ENCODE data around the gene TMEM145.

TMEM145 gene

DNA sequence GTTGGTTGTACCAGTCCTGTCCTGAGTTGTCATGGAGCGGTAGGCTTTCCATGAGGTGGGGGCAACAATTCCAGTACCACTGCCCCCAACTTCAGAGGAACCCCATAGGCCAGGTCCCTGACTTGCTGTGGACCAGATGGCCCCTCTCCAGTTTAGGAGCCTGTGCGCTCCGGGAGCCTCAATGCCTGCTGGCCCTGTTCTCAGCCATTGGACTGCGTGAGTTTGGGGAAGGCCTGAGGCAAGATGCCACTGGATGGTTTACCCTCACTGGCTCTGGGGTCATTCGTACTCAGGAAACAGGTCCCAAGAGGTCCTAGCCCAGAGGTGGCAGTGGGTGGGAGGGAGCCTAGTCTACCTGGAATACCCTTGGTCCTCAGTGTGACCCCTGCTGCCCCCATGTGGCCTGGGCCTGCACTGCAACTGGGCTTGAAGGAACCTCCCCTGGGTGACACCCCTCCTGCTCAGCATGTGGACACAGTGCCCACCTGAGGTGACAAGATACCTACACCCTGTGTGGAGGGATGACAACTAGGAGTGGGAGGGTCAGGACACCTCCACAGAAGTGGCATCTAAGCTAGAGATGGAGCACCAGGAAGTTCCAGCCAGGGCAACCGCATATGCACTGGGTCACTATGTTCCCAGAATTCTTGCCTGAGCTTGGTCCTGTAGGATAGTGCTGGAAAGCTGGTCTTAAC lies 17.1 kb upstream of the TMEM145 start:
- Histone ChIP-seq H3K9me2 (replicated peaks; ENCODE audit: insufficient read depth, low read length) (no peaks in the 10 kb centered on the region), H3F3A (ENCODE audit: insufficient read depth) (peaks cover 6% of the 10 kb centered on the region), H3K79me2 (ENCODE audit: insufficient read depth, low read length) (no peaks in the 10 kb centered on the region), H3K9me3 (ENCODE audit: insufficient read depth, low read length) (no peaks in the 10 kb centered on the region), H3K36me3 (ENCODE audit: low read length) (no peaks in the 10 kb centered on the region), H2AFZ (ENCODE audit: low read depth, low read length, severe bottlenecking) (no peak overlapping the region), H3K27me3 (ENCODE audit: low read length) (no peaks in the 10 kb centered on the region), H3K9ac (ENCODE audit: low read length) (no peak overlapping the region), H3K4me3 (ENCODE audit: insufficient read depth, low read length, poor library complexity, severe bottlenecking) (no peak overlapping the region), H4K20me1 (ENCODE audit: low read depth, low read length) (no peaks in the 10 kb centered on the region), H3K4me2 (ENCODE audit: low read depth, low read length, poor library complexity, severe bottlenecking) (no peak overlapping the region), H3K27ac (ENCODE audit: low read depth, low read length) (no peak overlapping the region)
- no peak for TF ChIP-seq EZH2phosphoT487 (conservative IDR thresholded peaks at IDR 0.05; ENCODE audit: low read length)
- TF ChIP-seq, protein P1, sequence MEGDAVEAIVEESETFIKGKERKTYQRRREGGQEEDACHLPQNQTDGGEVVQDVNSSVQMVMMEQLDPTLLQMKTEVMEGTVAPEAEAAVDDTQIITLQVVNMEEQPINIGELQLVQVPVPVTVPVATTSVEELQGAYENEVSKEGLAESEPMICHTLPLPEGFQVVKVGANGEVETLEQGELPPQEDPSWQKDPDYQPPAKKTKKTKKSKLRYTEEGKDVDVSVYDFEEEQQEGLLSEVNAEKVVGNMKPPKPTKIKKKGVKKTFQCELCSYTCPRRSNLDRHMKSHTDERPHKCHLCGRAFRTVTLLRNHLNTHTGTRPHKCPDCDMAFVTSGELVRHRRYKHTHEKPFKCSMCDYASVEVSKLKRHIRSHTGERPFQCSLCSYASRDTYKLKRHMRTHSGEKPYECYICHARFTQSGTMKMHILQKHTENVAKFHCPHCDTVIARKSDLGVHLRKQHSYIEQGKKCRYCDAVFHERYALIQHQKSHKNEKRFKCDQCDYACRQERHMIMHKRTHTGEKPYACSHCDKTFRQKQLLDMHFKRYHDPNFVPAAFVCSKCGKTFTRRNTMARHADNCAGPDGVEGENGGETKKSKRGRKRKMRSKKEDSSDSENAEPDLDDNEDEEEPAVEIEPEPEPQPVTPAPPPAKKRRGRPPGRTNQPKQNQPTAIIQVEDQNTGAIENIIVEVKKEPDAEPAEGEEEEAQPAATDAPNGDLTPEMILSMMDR (IDR thresholded peaks at IDR 0.05; ENCODE audit: insufficient read depth, low read length, poor library complexity, severe bottlenecking): peak; percentile 86

DNA sequence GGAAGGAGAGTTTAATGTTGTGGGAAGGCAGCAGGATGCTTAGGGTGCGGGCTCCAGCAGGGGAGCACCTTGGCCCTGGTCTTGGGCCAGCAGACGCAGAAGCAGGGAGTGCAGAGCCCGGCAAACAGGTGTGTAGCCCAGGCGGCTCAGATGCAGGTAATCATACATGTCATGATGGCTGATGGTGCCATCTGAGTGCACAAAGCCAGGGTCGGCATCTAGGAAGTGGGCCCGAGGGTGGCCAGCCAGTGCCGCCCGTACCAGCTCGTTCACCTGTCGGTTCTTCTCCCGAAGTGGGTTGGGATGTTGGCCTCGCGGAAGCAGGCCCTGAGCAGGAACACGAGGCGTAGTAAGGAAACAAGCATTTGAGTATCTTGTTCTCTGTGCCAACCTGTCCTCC lies 16.1 kb upstream of the TMEM145 start:
- H3K27me3 ChIP-seq (ENCODE audit: low read length): no peaks in the 10 kb centered on the region
- H3K9ac ChIP-seq (ENCODE audit: low read length): no peak overlapping the region
- no peaks in the 10 kb centered on the region for H3K9me2 ChIP-seq (replicated peaks; ENCODE audit: insufficient read depth, low read length)
- H3K27ac ChIP-seq (ENCODE audit: low read depth, low read length): no peak overlapping the region
- no peak for TF ChIP-seq EZH2phosphoT487 (conservative IDR thresholded peaks at IDR 0.05; ENCODE audit: low read length)
- TF ChIP-seq, protein P1 (IDR thresholded peaks at IDR 0.05; ENCODE audit: insufficient read depth, low read length, poor library complexity, severe bottlenecking): no peak
- H3K9me3 ChIP-seq (ENCODE audit: insufficient read depth, low read length): no peaks in the 10 kb centered on the region
- H4K20me1 ChIP-seq (ENCODE audit: low read depth, low read length): no peaks in the 10 kb centered on the region
- H3F3A ChIP-seq (ENCODE audit: insufficient read depth): peaks cover 12% of the 10 kb centered on the region
- no peaks in the 10 kb centered on the region for H3K36me3 ChIP-seq (ENCODE audit: low read length)
- H3K4me3 ChIP-seq (ENCODE audit: insufficient read depth, low read length, poor library complexity, severe bottlenecking): no peak overlapping the region
- no peak overlapping the region for H2AFZ ChIP-seq (ENCODE audit: low read depth, low read length, severe bottlenecking)
- no peak overlapping the region for H3K4me2 ChIP-seq (ENCODE audit: low read depth, low read length, poor library complexity, severe bottlenecking)
- H3K79me2 ChIP-seq (ENCODE audit: insufficient read depth, low read length): peaks cover 5% of the 10 kb centered on the region; the same call in 1 of the 2 replicates

DNA sequence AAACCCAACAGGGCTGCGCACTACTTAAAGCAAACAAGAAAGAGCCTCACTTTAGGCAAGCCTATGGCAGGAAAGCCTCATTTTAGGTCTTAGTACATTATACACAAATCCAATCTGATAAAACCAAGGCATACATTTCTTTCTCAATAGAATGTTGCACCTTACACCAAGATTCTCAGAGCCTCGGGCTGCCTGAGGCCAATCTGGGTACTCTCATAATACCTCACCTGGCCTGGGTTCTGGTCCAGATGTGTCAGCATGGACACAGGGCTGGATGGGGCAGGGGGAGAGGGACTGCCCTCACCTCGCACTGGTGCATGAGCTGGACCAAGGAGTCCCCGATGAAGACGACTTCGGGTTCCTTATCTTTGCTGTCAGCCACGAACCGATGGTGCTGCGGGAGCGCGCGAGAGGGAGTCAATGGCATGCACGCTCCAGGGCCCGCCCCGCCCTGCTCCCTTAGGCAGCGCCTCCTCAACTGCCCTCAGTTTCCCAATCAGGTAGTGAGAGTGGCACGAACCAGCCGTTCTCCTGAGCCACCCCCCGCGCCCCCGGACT lies 11.4 kb upstream of the TMEM145 start, which contains the start of gene PRR19:
TSS of gene PRR19 (plus strand) at position 487 of the 558 bp plus-strand sequence. CDS start 7,453 bp downstream, outside the sequence.
- peaks cover 11% of the 10 kb centered on the region for H3F3A ChIP-seq (ENCODE audit: insufficient read depth)
- no peaks in the 10 kb centered on the region for H3K36me3 ChIP-seq (ENCODE audit: low read length)
- H3K9me2 ChIP-seq (replicated peaks; ENCODE audit: insufficient read depth, low read length): no peaks in the 10 kb centered on the region
- H3K27ac ChIP-seq (ENCODE audit: low read depth, low read length): peak within 1 kb of the TSS; percentile 37
- H3K79me2 ChIP-seq (ENCODE audit: insufficient read depth, low read length): peaks cover 7% of the 10 kb centered on the region; the same call in 1 of the 2 replicates
- peak within 1 kb of the TSS; percentile 88 for H3K9ac ChIP-seq (ENCODE audit: low read length)
- peak within 1 kb of the TSS; percentile 84 for H2AFZ ChIP-seq (ENCODE audit: low read depth, low read length, severe bottlenecking)
- peak within 1 kb of the TSS; percentile 83 for H3K4me2 ChIP-seq (ENCODE audit: low read depth, low read length, poor library complexity, severe bottlenecking)
- H3K27me3 ChIP-seq (ENCODE audit: low read length): no peaks in the 10 kb centered on the region
- no peak for TF ChIP-seq EZH2phosphoT487 (conservative IDR thresholded peaks at IDR 0.05; ENCODE audit: low read length)
- TF ChIP-seq, protein P1 (IDR thresholded peaks at IDR 0.05; ENCODE audit: insufficient read depth, low read length, poor library complexity, severe bottlenecking): no peak
- H3K4me3 ChIP-seq (ENCODE audit: insufficient read depth, low read length, poor library complexity, severe bottlenecking): peak within 1 kb of the TSS; percentile 84
- H3K9me3 ChIP-seq (ENCODE audit: insufficient read depth, low read length): no peaks in the 10 kb centered on the region
- no peaks in the 10 kb centered on the region for H4K20me1 ChIP-seq (ENCODE audit: low read depth, low read length)

Data from SU-DHL-6 (cell line).